ENCODE results near the gene SNX13. TPM values are rescaled to one million over a fixed set of nuclear protein-coding genes. Genes with fewer than 3 reads are reported as not detected.
"Not testable (repeated sequence)": the region's sequence is repeated elsewhere in the genome, so short reads cannot be mapped to it uniquely, and the experiment has no call there.

Gene SNX13
- polyA plus RNA-seq, 4 donors, result 39.2 to 51.3 (median 43.8) TPM

DNA sequence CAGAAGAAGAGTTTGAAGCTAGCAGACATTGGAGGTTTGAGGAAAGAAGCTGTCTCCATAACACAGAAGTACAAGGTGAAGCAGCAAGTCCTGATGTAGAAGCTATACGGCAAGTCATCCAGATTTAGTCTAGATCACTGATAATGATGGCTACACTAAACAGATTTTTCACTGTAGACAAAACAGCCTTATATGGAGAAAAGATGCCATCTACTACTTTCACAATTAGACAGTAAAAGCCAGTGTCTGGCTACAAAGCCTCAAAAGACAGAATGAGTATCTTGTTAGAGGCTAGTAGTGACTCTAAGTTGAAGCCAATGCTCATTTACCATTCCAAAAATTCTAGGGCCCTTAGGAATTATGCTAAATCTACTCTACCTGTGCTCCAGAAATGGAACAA is 85.1 kb downstream of the SNX13 start:
- no peak for DNase-seq (ENCODE audit: low read depth in 4 of 4, low spot score in 2 of 4)

- DNase-seq (ENCODE audit: low read depth in 4 of 4, low spot score in 2 of 4), result no peak
Observed at GRCh38 chr7:17854261-17855047, 85.8 kb downstream of the SNX13 start.

DNA sequence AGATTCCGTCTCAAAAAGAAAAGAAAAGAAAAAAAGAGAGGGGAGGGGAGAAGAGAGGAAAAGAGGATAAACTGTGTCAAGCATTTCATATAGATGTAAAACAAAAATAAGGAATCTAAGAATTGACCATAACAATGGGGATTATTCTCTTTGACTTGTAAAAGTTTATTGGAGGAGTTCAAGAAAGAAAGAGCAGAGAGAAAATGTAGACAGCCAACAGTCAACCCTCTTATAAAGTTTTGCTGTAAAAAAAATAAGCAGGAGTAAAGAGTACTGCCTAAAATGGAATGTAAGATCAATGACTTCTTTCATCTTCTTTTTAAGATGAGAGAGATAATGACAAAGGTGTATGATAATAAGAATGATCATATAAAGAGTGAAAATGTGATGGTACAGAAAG is 87.9 kb downstream of the SNX13 start:
- no peak for DNase-seq (ENCODE audit: low read depth in 4 of 4, low spot score in 2 of 4)

DNA sequence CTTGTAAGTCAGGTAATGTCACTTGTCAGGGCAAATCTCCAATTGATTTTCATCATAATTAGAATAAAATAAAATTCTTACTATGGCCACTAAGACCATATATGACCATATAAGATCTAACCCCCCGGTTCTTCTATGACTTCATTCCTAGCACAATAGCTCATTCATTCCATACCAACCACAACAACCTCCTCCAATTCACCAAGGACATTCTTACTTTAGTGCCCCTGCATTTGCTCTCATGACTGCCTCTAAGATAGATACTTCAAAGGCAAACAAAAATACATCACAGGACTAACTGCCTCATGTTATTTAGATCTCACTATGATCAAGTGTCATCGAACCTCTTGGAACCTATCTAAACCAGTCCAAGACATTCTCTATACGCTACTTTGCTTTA is 90.8 kb downstream of the SNX13 start:
- DNase-seq (ENCODE audit: low read depth in 4 of 4, low spot score in 2 of 4), result no peak

GRCh38 chr7:17848516-17848915 is 91.8 kb downstream of the SNX13 start:
- DNase-seq (ENCODE audit: low read depth in 4 of 4, low spot score in 2 of 4), result no peak

GRCh38 chr7:17846935-17847334 is 93.4 kb downstream of the SNX13 start:
- DNase-seq (ENCODE audit: low read depth in 4 of 4, low spot score in 2 of 4), result no peak

GRCh38 chr7:17845197-17845547 is 95.1 kb downstream of the SNX13 start:
- no peak for DNase-seq (ENCODE audit: low read depth in 4 of 4, low spot score in 2 of 4)

- no peak for DNase-seq (ENCODE audit: low read depth in 4 of 4, low spot score in 2 of 4)
Observed at GRCh38 chr7:17844514-17845196, 95.6 kb downstream of the SNX13 start.

GRCh38 chr7:17844022-17844421 is 96.3 kb downstream of the SNX13 start:
- no peak for DNase-seq (ENCODE audit: low read depth in 4 of 4, low spot score in 2 of 4)

DNA sequence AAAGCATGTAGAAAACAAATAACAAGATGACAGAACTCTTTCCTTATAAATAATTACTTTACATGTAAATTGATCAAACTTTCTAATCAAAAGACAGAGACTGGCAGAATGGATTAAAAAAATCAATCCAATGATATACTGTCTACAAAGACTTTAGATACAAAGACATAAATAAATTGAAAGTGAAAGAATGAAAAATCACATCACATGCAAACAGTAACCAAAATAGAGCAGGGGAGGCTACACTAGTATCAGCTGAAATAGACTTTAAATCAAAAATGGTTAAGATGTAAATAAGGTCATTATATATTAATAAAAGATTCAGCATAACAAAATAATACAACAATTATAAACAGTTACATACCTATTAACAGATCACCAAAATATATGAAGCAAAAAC is 97.3 kb downstream of the SNX13 start:
- DNase-seq (ENCODE audit: low read depth in 4 of 4, low spot score in 2 of 4), result no peak

- no peak for DNase-seq (ENCODE audit: low read depth in 4 of 4, low spot score in 2 of 4)
Observed at GRCh38 chr7:17832820-17833355, 107.4 kb downstream of the SNX13 start.

GRCh38 chr7:17832242-17832641 is 108.1 kb downstream of the SNX13 start:
- DNase-seq (ENCODE audit: low read depth in 4 of 4, low spot score in 2 of 4), result no peak

GRCh38 chr7:17830206-17830605 is 110.1 kb downstream of the SNX13 start:
- DNase-seq (ENCODE audit: low read depth in 4 of 4, low spot score in 2 of 4), result no peak

GRCh38 chr7:17829001-17829400 is 111.3 kb downstream of the SNX13 start:
- no peak for DNase-seq (ENCODE audit: low read depth in 4 of 4, low spot score in 2 of 4)

DNA sequence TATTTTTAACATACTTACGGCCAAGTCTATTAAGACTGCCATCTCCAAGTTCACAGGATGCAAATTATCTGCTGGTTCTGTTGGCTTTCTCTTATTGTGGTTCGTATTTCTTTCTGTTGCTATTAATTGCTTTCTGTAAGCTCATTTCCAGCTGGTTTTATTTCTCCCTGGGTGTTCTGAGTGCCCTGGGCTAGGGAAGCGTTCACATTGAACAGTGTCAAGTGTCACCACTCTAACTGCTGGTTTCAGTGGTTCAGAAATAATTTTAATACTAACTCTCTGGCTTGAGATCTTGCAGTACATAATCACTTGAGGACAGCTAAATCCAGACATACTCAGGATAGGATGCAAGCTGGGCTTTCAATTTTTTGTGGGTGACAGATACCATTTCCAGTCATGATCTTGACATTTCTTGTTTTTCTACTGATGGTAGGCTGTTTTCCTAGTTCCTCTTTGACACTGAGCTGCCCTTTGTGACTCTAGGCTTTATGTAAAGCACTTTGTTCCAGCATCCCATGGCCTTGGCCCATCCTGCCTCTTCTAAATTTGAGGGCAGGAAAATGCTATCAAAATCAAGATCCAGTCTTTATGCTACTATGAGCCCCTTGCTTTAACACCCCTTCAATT is 117.6 kb downstream of the SNX13 start:
- DNase-seq (ENCODE audit: low read depth in 4 of 4, low spot score in 2 of 4), result peak in 2 of 4 donors; percentile 2 to 8

DNA sequence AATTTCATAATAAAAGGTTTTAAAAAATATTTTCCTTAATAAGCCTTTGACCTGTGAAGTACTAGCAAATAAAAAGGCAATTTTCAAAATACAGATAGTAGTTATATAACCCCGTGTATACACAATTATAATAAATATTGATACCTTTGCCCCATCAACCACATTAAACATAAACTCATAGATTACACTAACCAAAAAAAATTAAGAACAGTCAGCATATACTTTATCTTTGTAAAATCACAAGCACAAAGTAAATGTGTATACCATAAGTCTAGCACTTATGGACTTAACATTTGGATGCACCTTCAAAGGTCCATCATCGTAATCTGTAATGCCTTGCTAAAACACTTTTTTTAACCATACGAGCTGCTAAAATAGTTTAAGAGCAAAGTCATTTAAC is 123.4 kb downstream of the SNX13 start:
- no peak for DNase-seq (ENCODE audit: low read depth in 4 of 4, low spot score in 2 of 4)

- no peak for DNase-seq (ENCODE audit: low read depth in 4 of 4, low spot score in 2 of 4)
Observed at GRCh38 chr7:17815318-17815717, 125.0 kb downstream of the SNX13 start.

DNA sequence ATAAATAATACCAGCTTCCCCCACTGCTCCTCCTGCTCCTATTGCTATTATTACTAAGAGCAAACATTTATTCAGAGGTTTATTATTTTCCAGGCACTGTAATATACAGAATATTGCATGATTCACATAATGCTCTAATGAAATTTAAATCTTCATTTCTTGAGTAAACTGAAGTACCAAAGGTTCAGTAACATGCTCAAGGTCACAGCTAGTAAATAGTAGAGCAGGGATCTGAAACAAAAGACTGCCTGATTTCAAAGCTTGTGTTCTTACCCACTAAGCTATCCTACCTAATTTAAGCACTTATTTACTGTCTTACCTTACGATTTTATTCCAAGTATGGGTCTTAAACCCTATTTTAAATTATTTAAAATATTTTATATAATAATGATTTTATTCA is 126.2 kb downstream of the SNX13 start:
- no peak for DNase-seq (ENCODE audit: low read depth in 4 of 4, low spot score in 2 of 4)

DNA sequence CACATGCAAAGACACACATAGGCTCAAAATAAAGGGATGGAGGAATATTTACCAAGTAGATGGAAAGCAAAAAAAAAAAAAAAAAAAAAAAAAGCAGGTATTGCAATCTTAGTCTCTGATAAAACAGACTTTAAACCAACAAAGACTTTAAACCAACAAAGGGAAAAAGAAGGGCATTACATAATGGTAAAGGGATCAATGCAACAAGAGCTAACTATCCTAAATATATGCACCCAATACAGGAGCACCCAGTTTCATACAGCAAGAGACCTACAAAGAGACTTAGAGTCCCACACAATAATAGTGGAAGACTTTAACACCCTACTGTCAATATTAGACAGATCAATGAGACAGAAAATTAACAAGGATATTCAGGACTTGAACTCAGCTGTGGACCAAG is 131.1 kb downstream of the SNX13 start:
- not testable (repeated sequence) for DNase-seq (ENCODE audit: low read depth in 4 of 4, low spot score in 2 of 4)

- DNase-seq (ENCODE audit: low read depth in 4 of 4, low spot score in 2 of 4), result no peak
Observed at GRCh38 chr7:17807242-17807641, 133.1 kb downstream of the SNX13 start.

DNA sequence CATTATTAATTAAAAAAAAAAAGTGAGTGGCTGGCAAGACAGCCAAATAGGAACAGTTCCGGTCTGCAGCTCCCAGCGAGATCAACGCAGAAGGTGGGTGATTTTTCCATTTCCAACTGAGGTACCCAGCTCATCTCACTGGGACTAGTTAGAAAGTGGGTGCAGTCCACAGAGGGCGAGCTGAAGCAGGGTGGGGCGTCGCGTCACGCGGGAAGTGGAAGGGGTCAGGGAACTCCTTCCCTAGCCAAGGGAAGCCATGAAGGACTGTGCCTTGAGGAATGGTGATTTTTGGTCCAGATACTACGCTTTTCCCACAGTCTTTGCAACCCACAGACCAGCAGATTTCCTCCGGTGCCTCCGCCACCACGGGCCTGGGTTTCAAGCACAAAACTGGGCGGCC is 133.7 kb downstream of the SNX13 start:
- DNase-seq (ENCODE audit: low read depth in 4 of 4, low spot score in 2 of 4), result no peak

DNA sequence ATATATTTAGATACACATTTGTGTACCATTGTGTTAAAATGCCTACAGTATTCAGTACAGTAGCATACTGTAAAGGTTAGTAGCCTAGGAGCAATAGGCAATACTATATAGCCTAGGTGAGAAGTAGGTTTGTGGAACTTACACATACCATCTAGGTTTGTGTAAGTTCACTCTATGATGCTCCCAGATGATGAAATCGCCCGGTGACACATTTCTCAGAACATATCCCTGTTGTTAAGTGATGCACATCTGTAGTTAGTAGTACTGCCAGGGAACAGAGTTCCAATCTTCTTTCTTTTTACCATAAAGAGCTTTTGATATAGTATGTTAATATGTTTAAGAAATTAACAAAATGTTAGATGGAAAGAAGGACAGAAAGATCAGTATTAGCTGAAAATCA is 138.2 kb downstream of the SNX13 start:
- no peak for DNase-seq (ENCODE audit: low read depth in 4 of 4, low spot score in 2 of 4)

Measured in left renal cortex interstitium (tissue), 4 donors.